HL-60 (cell line): Measurements from ENCODE around the gene TCTA.

ENCODE experiments used
- DNase-seq, 2 experiments: peaks; one replicate each; pipeline ENCODE4 v3.0.0-alpha.2; 2010 to 2020; ENCODE audit warnings: low read depth in 1 of 2, low spot score in 1 of 2
- H3K27ac ChIP-seq: fragments of 250-450 bp; sonication (Bioruptor Pico); replicated peaks from 2 replicates; pipeline ENCODE4 v1.5.1; 2020; ENCODE audit warnings: mild to moderate bottlenecking, moderate library complexity
- H3K27me3 ChIP-seq: fragments of 250-450 bp; sonication (Bioruptor Pico); 2 replicates; pipeline ENCODE4 v1.5.1; 2021; ENCODE audit warnings: mild to moderate bottlenecking, moderate library complexity; ENCODE audit not compliant: insufficient read depth, poor library complexity, severe bottlenecking
- H3K4me3 ChIP-seq: replicated peaks from 2 replicates; pipeline ENCODE4 v1.5.1; 2011; ENCODE audit warnings: mild to moderate bottlenecking, control low read depth, low read length; ENCODE audit not compliant: insufficient read depth
- GABPA ChIP-seq: IDR thresholded peaks from 2 replicates; pipeline ENCODE4 v1.6.1; 2012; ENCODE audit warnings: low read depth
- POLR2AphosphoS5 ChIP-seq: IDR thresholded peaks from 2 replicates; pipeline ENCODE4 v1.6.1; 2012; ENCODE audit warnings: low read depth
- REST ChIP-seq: IDR thresholded peaks from 2 replicates; pipeline ENCODE4 v1.6.1; 2012; ENCODE audit warnings: low read depth; ENCODE audit not compliant: insufficient replicate concordance
- SPI1 ChIP-seq: IDR thresholded peaks from 2 replicates; pipeline ENCODE4 v1.6.1; 2012; ENCODE audit warnings: low read depth, mild to moderate bottlenecking, borderline replicate concordance
- TF ChIP-seq, protein P1 (sequence below): IDR thresholded peaks from one replicate; pipeline ENCODE4 v1.5.1; 2011; ENCODE audit warnings: low read length, control low read depth, inconsistent platforms; ENCODE audit not compliant: insufficient read depth

Gene TCTA

DNA sequence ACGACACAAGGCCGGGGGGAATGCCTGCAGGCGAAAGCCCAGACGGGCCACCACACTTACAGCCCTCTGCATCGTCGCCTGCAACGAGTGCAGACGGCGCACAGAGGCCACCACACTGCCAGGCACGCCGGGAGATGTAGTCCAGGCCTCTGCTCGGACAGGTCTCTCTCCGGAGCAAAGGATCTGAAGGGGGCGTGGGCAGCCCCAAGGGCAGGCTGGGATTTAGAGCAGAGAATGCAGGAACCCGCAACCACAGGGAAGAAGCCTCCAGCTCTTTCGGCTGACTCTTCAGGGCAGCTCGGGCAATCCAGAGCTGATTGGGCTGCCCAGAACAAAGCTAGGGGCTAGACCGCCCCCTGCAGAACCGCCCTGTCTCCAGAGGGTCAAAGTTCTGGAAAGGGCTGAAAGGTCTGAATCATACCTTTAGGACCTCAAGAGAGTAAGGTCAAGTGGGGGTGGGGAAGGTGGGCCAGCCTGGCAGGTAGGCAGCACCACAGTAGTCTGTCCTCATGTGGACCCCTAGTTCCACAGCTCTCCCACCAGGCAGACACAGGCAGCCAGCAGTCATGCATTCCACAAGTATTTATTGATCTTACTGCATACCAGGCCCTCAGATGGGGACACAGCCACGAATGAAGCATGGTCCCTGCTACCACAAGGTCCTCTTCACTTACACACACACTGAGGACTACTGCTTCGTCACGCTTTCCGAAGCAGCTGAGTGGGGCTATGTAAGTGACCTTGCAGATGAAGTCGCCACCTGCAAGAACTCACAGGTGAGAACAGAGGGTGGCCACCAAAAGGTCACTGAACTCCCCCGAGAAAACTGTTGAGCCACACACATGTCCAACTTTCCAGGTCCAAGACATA is 10.4 kb downstream of the TCTA start, which contains the start of gene AMT:
Gene AMT (minus strand): TSS at position 95 of the 870 bp plus-strand sequence. CDS start 23 bp downstream, at position 72.
- Histone ChIP-seq H3K27ac (no peak within 1 kb of the TSS), H3K27me3 (no peaks in the 10 kb centered on the region), H3K4me3 (no peak within 1 kb of the TSS)
- TF ChIP-seq SPI1, result no peak
- TF ChIP-seq REST, result no peak
- TF ChIP-seq, protein P1, sequence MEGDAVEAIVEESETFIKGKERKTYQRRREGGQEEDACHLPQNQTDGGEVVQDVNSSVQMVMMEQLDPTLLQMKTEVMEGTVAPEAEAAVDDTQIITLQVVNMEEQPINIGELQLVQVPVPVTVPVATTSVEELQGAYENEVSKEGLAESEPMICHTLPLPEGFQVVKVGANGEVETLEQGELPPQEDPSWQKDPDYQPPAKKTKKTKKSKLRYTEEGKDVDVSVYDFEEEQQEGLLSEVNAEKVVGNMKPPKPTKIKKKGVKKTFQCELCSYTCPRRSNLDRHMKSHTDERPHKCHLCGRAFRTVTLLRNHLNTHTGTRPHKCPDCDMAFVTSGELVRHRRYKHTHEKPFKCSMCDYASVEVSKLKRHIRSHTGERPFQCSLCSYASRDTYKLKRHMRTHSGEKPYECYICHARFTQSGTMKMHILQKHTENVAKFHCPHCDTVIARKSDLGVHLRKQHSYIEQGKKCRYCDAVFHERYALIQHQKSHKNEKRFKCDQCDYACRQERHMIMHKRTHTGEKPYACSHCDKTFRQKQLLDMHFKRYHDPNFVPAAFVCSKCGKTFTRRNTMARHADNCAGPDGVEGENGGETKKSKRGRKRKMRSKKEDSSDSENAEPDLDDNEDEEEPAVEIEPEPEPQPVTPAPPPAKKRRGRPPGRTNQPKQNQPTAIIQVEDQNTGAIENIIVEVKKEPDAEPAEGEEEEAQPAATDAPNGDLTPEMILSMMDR, result no peak
- no peak for TF ChIP-seq GABPA
- no peak for TF ChIP-seq POLR2AphosphoS5
- DNase-seq, result no peak

GRCh38 chr3:49424816-49425215 is 12.6 kb downstream of the TCTA start:
- no peak for DNase-seq
- TF ChIP-seq, protein P1, result no peak
- TF ChIP-seq GABPA (no peak), POLR2AphosphoS5 (no peak), SPI1 (no peak), REST (no peak)
- H3K27me3 ChIP-seq, result no peaks in the 10 kb centered on the region
- H3K4me3 ChIP-seq, result no peak overlapping the region
- H3K27ac ChIP-seq, result no peak overlapping the region

- H3K27ac ChIP-seq, result no peak overlapping the region
These were observed 15.4 kb downstream of the TCTA start for GRCh38 chr3:49427586-49427985.

More at GRCh38 chr3:49427586-49427985, 15.4 kb downstream of the TCTA start:
- no peak for TF ChIP-seq GABPA
- TF ChIP-seq, protein P1, result no peak
- no peak for TF ChIP-seq SPI1
- TF ChIP-seq REST, result no peak
- TF ChIP-seq POLR2AphosphoS5, result no peak
- no peak overlapping the region for H3K4me3 ChIP-seq
- DNase-seq, result no peak
- no peaks in the 10 kb centered on the region for H3K27me3 ChIP-seq
